Activated CD8-positive, alpha-beta memory T cell treated with anti-CD3 and anti-CD28 coated beads, Interleukin-2, amount 50 U/mL, for 24 hours (primary cell): Measurements from ENCODE around the gene COPS8.
A peak's percentile ranks its signal among the peaks of the same experiment; 100 is the strongest.

Source experiments
- DNase-seq: peaks from one replicate; pipeline ENCODE4 v3.0.0-alpha.2; 2020; ENCODE audit errors: extremely low read depth

The COPS8 gene

GRCh38 chr2:237097911-237098702 lies 12.4 kb downstream of the COPS8 start:
- no peak for DNase-seq

GRCh38 chr2:237099804-237100203 lies 14.1 kb downstream of the COPS8 start:
- no peak for DNase-seq

- DNase-seq: no peak
Observed at GRCh38 chr2:237101118-237101979, 15.7 kb downstream of the COPS8 start.

GRCh38 chr2:237102428-237102827 lies 16.7 kb downstream of the COPS8 start:
- DNase-seq: no peak

DNA sequence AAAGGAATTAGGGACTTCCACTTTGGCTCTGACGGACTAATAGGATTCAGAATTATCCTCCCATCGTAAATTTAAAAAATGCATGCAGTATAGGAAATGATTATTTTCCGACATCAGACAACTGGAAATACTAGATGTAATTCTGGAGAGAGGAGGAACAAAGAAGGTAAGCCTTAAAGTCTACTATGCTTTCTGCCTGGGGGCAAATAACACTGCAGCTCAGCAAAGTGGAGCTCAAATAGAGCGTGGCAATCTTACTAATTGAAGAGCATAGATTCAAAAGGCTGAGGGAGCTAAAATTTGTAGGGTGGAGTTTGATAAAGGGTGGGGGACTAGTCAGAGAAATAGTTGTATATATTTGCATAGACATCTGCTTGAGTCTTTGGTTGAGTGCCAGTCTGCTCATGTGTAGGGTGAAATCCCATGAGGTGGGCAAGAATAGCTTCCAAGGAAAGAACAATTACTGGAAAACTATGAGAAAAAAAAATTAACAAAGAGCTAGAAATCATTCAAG lies 23.8 kb downstream of the COPS8 start:
- DNase-seq: no peak

- no peak for DNase-seq
Observed at GRCh38 chr2:237113026-237113795, 27.5 kb downstream of the COPS8 start.

GRCh38 chr2:237115870-237116269 lies 30.2 kb downstream of the COPS8 start:
- DNase-seq: no peak

DNA sequence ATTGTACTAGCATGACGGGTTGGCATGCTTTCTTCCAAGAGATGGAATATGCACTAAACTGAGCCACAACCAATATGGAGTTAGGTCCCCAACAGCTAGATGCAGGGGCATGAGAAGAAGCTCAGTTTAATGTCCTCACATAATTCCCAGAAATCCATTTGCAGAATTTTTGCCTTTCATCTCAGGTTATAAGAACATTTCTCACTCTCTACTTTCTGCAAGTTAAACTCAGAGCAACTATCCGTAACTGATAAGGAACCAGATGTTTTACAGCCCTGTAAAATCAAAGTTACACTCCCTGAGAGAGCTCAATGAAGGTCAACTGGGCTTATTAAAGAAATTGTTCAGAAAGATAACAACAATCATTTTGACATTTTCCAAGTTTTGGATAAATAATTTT lies 30.7 kb downstream of the COPS8 start:
- DNase-seq: no peak

GRCh38 chr2:237118025-237118424 lies 32.3 kb downstream of the COPS8 start:
- no peak for DNase-seq

DNA sequence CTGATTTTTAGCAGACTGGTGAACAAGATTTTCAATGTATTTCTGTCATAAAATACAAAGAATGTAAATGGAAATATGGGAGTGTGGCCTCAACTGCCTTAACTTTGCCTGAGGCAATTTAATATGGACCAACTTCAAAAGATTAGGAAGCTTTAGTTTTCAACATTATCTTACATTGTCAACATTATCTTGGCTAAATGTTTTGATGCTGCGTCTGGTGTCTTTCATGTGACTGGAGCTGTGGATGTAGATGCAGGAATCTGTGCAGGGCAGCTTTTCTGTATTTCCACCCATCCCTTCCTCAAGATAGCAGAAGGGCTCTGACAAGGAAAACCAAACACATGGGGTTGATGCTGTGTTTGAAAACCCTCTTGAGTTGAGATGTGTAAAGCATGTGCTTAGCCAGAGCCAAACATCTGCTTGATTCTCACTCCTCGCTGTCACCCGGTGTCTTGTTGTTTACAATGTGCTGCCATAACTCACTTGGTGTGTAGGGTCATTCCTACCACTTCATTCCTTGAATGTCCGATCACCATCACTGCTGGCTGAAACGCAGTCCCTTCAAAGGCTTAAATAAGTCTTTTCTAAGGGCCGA lies 33.0 kb downstream of the COPS8 start:
- no peak for DNase-seq

- DNase-seq: no peak
Observed at GRCh38 chr2:237120916-237121315, 35.2 kb downstream of the COPS8 start.

GRCh38 chr2:237121321-237121720 lies 35.6 kb downstream of the COPS8 start:
- no peak for DNase-seq

- peak; percentile 8 for DNase-seq
Observed at GRCh38 chr2:237122214-237122666, 36.6 kb downstream of the COPS8 start.

DNA sequence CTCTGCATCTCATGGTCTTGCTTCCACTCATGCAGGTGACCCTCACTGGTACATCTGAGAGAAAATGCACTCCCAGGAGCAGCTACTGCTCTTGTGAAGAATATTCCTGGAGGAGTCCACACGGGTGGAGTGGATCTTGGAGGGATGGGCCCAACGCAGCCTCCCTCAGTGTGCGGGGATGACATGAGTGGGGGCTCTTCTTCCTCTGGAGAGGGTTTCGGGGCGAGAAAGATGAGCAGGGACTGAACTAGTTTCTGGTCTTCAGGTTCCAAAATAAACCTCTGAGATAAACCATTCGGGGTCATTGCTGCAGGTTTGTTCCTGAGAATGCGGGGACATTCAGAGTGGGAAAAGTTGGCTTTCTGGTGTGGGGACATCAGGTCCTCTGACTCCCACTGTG lies 39.1 kb downstream of the COPS8 start:
- no peak for DNase-seq

GRCh38 chr2:237125967-237126366 lies 40.3 kb downstream of the COPS8 start:
- no peak for DNase-seq

DNA sequence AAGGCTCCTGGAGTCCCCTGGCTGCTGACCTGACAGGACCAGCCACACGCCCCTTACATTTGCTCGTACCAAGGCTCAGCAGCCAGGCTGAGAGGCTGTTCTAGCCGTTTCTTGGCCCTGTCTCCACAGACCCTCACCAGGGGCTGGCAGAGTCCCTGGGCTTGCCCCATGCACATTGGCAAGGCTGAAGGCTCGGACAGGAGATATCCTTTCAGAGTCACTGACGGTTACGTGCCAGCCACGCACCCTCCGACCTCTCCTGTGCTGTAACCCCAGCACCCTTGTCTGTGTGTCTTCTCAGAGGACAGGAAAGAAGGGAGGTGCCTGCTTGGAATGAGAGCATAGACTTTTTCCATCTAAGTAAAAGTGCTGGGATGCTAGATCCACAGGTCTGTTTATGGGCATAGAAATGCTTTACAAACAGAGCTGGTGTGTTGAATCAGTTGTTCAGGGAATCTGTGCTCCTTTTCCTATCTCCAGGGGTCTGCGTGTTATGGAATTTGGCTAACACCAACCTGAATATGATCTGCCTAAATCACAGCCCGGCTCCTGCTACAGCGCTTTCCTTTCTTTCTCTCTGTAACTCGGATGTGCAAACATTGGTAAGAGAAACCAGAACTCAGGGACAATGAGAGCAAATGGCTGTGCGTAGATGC lies 41.0 kb downstream of the COPS8 start:
- no peak for DNase-seq

DNA sequence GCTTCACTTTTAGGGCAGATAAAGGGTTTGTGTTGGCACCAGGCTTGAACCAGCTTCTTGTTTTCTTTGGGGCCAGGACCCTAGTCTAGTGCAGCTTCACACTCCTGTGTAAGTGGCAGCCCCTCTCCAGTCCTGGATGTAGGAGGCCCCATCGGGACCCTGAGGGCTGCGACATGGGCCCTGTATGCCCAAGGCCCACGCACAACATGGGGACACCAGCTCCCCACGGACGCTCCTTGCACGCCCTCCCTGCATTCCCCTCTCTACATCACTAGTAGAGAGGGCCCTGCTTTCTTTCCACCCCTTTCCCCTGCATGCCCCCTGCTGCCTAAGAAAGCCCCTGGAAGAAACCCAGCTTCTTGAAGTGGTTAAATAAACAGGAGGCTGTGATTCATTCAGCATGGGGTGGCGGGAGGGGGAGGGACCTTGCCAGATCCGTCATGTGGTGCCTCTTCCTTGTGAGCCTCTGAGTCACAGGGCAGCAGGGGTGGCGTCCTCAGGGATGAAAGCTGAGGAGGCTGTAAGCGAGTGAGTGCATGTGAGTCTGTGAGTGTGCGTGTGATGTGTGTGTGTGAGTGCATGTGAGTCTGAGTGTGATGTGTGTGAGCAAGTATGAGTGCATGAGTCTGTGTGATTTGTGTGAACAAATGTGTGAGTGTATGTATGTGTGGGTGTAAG lies 42.5 kb downstream of the COPS8 start:
- peak; percentile 39 for DNase-seq

DNA sequence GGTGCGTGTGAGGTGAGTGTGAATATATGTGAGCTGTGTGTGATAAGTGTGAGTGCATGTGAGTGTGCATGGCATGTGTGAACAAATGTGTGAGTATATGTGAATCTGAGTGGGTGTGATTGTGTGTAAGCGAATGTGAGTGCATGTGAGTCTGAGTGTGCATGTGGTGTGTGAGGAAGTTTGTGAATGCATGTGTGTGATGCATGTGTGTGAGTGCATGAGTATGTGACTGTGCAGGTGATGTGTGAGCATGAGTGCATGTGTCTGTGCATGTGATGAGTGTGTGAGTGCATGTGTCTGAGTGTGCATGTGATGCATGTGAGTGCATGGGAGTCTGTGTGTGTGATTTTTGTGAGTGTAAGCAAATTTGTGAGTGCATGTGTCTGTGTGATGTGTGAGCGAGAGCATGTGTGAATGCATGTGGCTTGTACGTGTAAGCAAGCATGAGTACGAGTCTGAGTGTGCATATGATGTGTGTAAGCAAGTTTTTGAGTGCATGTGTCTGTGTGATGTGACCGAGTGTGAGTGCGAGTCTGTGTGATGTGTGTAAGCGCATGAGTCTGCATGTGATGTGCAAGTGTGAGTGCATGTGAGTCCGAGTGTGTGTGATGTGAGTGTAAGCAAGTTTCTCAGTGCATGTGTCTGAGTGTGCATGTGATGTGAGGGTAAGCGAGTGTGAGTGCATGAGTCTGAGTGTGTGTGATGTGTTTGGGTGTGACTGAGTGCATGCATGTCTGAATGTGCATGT lies 43.3 kb downstream of the COPS8 start:
- no peak for DNase-seq

DNA sequence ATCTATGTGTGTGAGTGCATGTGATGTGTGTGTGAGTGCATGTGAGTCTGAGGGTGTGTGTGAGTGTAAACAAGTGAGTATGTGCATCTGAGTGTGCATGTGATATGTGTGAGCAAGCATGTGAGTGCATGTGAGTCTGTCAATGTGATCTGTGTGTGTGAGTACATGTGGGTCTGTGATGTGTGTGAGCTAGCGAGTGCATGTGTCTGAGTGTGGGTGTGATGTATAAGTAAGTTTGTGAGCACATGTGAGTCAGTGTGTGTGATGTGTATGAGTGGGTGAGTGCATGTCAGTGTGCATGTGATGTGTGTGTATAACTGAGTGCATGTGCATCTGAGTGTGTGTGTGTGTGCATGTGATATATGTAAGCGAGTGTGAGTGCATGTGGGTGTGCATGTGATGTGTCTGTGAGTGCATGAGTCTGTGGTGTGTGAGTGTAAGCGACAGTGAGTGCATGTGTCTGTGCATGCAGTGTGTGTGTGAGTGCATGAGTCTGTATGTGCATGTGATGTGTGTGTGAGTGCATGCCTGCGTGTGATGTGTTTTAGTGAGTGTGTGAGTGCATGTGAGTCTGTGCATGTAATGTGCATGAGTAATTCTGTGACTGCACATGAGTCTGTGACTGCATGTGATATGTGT lies 44.1 kb downstream of the COPS8 start:
- no peak for DNase-seq
